PC-9 (cell line): ENCODE data around the gene TNIK.

Experiments used
- CTCF ChIP-seq: fragments of 200-600 bp; sonication (generic); conservative IDR thresholded peaks from 2 replicates; pipeline ENCODE4 v1.6.1; 2017; ENCODE audit warnings: mixed run types, antibody characterized with exemption, mild to moderate bottlenecking, moderate library complexity
- EZH2 ChIP-seq: fragments of 200-600 bp; sonication (generic); IDR thresholded peaks from 2 replicates; pipeline ENCODE4 v1.8.0; 2017; ENCODE audit warnings: antibody characterized with exemption, low read depth

- TF ChIP-seq CTCF (no peak), EZH2 (no peak)
Measured at GRCh38 chr3:171213907-171214306, 246.3 kb downstream of the TNIK start.
